NT2/D1 (cell line): ENCODE results near the gene ECI1.

Source experiments
- YY1 ChIP-seq: IDR thresholded peaks from 2 replicates; pipeline ENCODE4 v1.6.1; 2011; ENCODE audit not compliant: insufficient read length, insufficient read depth
- ZNF274 ChIP-seq: IDR thresholded peaks from 2 replicates; pipeline ENCODE4 v1.6.1; 2011; ENCODE audit warnings: mild to moderate bottlenecking, low read depth, low read length

DNA sequence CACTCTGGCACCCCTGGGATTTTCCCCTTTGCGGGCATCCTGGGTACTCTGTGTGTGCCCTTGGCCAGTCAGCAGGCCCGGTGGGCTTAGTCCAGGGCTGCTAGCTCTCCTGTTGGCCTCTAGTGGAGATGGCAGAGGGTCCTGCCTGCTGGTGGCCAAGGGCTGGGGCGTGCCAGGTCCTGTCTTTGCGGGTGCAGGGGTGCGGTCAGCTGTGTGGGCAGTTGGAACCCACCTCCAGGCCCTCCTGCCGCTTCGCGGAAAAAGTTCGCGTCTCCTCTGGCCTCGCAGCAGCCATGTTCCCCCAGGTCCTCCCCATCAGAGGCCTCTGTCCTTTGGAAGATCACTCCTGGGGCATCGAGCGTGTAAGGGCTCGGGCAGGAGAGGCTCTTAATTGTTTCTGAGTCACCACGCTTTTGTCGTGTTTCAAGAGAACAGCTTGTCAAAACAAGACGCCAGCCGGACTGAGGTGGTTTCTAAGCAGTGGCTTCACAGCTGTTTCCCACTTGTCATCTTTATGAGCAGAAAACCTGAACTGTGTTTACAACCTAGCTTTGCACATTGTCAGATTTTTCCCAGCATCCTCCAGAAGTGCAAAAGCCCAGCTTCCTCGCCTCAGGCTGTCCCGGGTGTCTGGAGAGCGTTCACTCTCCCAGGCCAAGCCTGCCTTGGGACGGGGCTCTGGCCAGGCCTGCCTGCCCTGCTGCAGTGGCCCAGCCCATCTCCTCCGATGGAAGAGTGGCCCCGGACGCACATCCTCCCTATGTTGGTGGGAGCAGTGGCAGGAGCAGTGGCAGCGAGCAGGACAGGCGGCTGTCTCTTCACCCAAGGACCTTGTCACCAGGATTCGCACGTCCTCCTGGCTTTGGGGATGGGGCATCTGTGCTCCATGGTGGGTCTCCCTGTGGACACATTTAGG is 20.1 kb downstream of the ECI1 start:
- TF ChIP-seq ZNF274, result no peak
- TF ChIP-seq YY1, result no peak
